Activated naive CD4-positive, alpha-beta T cell treated with Interleukin-2 at 50 U/mL for 16 hours (primary cell): ENCODE data around the gene FAM8A1.
"Not testable (repeated sequence)": the region's sequence is repeated elsewhere in the genome, so short reads cannot be mapped to it uniquely, and the experiment has no call there.

Experiments
- DNase-seq: peaks from one replicate; pipeline ENCODE4 v3.0.0-alpha.2; 2020

Gene FAM8A1

GRCh38 chr6:17599877-17600526, at the start of gene FAM8A1:
Gene FAM8A1, plus strand, starts transcription at chr6:17600302. Its CDS starts 108 bp downstream, at chr6:17600410.
- peak; percentile 95 for DNase-seq

GRCh38 chr6:17551383-17551958, 48.6 kb upstream of the FAM8A1 start:
- DNase-seq, result no peak

DNA sequence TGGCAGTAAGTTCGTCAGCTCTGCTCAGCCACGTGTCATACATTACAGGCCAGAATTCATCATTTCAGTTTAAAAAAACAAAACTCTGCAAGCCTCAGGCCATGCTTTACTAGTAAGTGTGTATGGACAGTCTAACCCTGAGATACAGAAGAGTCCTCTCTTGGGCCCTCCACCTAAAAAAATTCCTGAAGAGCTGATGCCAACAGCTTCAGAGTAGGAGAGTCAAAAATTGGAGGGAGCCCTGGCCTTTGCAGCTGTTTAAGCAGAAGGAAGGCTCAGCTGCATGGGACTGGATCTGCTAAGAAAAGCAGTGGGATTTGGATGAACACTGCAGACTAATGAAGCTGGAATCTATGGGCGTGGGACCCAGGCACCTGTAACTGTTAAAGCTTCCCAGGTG, 47.2 kb upstream of the FAM8A1 start:
- no peak for DNase-seq

DNA sequence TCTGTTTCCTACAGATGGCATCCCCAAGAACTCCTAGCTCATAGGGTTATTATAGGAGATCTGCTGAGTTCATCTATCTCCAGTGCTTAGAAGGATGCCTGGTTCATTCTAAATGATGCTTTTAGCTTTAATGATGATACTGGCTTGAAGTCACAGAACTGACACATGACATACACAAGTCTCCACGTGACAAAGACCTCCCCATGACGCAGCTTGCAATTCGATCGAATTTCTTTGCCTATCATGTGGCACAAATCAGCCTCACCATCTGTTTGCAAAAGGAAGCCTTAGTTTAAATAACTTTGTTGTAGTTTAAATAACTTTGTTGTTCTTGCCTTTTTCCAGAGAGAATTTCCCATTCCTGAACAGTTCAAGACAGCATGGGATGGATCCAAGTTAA, 44.1 kb upstream of the FAM8A1 start:
- DNase-seq, result no peak

- no peak for DNase-seq
Measured at GRCh38 chr6:17562636-17563035, 37.5 kb upstream of the FAM8A1 start.

DNA sequence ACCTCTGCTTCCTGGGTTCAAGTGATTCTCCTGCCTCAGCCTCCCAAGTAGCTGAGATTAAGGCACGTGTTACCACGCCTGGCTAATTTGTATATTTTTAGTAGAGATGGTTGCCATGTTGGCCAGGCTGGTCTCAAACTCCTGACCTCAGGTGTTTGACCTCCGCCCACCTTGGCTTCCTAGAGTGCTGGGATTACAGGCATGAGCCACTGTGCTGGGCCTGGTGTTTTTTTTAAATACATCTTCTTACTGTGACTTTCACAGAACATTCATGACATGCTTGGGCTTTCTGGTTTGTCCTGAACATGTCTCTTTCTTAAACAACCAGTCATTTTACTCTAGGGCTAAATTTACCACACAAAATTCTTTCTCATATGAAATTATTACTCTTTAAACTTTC, 34.7 kb upstream of the FAM8A1 start:
- DNase-seq, result no peak

DNA sequence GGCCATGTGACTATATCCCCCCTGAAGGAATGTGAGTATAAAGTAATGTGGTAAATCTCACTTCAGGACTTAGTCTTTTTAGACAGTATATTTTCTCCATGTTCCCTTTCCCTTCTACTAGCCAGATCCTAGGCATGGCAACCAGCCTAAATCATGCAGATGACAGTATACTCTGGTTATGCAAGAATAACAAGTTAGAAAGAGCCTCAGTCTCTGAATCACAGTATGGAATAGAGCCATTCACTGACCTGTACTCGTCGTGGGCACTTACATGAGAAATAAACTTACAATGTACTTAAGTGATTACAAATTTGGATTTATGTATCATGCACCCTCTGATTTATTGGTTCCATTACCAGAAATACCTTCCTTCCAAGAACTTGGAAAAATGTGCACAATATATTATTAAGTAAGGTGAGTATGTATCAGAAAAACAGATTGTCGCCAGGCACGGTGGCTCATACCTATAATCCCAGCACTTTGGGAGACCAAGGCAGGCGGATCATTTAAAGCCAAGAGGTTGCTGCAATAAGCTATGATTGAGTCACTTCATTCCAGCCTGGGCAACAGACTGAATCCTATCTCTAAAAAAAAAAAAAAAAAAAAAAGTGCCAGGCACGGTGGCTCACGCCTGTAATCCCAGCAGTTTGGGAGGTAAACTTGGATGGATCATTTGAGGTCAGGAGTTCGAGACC, 25.1 kb upstream of the FAM8A1 start:
- DNase-seq, result no peak

DNA sequence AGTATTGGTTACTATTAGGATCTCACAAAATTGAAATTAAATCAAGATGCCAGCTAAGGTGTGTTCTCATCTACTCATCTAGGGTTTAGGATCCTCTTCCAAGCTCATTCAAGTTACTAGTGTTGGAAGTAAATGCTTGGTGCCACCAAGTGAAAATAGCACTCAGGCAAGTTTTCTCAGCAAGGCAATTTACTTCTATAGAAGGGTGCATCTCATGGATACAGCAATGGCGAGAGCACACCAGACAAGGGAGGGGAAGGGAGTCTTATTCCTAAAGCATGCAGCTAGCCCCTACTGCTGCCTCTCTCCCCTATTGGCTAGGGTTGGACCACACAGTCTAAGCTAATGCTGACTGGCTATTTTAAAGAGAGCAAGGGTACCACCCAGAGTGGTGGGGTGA, 23.0 kb upstream of the FAM8A1 start:
- DNase-seq, result no peak

DNA sequence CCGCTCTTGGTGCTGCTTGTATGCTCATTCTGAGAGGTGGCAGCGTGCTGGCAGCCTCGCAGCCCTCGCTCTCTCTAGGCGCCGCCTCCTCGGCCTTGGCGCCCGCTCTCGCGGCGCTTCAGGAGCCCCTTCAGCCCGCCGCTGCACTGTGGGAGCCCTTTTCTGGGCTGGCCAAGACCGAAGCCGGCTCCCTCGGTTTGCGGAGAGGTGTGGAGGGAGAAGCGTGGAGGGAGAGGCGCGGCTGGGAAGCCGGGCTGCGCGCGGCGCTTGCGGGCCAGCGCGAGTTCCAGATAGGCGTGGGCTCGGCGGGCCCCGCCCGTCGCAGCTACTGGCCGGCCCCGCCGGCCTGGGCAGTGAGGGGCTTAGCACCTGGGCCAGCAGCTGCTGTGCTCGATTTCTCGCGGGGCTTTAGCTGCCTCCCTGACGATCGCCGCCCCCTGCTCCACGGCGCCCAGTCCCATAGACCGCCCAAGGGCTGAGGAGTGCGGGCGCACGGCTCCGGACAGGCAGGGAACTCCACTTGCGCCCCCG, 19.5 kb upstream of the FAM8A1 start:
- no peak for DNase-seq

- DNase-seq, result not testable (repeated sequence)
Measured at GRCh38 chr6:17581282-17581681, 18.8 kb upstream of the FAM8A1 start.

DNA sequence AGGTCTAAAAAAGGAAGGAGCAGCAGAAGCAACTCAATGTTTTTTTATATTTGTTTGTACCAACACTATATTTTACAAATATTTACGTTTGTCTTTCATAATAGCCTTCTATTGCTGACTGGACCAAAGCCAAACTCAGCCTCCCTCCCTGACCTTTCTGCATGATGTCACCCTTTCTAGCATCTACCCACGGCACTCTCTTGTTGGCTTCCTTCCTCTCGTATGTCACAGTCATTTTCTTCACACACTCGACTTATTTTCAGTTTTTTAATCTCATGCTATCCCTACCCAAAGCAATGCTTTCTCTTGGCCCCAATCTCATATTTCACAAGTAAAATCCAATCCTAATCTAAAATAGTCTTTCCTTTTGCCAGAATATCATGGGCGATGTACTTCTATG, 16.3 kb upstream of the FAM8A1 start:
- no peak for DNase-seq

GRCh38 chr6:17584241-17584803, 15.8 kb upstream of the FAM8A1 start:
- no peak for DNase-seq

DNA sequence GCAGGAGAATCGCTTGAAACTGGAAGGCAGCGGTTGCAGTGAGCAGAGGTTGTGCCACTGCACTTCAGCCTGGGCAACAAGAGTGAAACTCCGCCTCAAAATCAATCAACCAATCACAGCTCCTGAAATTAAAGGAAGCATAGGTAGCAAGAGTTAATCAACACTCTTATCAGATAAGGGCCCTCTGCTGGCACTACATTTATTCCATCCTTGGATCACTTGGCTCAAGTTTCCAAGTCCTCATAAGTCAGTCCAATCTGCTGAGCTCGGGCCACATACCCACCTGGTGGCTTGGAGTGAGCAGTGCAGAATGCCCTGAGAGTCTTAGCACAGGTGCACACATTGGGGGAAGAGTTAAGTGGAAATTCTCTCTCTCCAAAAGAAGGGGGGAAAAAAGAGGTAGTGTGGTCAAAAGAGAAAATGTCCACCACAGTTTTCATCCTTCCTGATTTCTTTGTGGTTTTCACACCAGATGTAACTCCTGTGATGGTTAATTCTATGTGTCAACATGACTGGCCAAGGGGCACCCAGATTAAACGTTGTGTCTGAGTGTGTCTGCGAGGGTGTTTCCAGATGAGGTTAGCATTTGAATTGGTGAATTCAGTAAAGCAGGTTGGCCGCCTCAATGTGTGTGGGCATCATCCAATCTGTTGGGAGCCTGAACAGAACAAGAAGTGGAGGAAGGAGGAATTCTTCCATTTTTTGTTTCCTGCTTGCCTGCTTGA, 14.2 kb upstream of the FAM8A1 start:
- no peak for DNase-seq

DNA sequence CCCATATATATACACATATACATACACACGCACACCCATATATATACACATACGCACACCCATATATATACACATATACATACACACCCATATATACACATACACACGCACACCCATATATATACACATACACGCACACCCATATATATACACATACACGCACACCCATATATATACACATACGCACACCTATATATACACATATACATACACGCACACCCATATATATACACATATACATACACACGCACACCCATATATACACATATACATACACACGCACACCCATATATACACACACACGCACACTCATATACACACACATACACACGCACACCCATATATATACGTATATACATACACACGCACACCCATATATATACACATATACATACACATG, 13.5 kb upstream of the FAM8A1 start:
- DNase-seq, result not testable (repeated sequence)

DNA sequence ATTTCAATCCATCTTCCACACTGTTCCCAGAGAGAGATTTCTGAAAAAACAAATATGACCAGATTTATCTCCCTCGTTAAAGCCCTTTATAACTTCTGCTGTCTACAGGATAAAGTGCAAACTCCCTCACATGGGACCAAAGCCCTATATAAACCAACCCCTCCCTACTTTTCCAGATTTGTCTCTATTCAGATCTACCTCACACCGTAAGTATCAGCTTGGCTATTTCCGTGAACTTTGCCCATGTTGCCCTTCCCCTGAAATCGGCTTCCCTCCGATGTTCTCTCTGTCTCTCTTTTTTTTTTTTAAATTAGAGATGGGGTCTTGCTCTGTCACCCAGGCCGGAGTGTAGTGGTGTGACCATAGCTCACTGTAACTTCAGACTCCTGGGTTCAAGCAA, 12.1 kb upstream of the FAM8A1 start:
- no peak for DNase-seq

DNA sequence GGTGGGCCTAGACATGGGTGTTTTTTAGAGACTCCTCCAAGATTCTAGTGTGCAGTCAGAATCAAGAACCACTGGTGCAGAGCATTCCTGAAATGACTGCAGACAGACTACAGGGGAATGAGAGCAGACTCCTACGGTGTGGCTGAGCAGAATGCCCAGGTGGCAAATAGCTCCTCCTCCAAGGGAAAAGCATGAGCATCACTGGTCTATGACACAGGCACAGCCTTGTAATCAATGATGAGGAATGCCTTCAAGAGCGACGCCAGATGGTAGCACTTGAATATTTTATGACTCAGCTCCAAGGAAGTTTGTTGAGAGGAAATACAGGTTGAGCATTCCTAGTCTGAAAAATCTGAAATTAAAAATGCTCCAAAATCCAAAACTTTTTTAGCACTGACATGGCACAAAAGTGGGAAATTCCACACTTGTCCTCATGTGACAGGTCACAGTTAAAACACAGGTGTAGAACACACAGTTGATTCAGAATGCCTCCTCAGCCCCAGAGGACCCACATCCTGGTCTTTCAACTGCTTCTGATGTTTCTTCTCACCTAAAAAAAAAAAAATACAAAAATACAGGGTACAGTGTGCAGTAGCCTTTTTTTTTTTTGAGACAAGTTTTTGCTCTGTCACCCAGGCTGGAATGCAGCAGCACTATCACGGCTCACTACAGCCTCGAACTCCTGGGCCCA, 10.6 kb upstream of the FAM8A1 start:
- DNase-seq, result no peak

DNA sequence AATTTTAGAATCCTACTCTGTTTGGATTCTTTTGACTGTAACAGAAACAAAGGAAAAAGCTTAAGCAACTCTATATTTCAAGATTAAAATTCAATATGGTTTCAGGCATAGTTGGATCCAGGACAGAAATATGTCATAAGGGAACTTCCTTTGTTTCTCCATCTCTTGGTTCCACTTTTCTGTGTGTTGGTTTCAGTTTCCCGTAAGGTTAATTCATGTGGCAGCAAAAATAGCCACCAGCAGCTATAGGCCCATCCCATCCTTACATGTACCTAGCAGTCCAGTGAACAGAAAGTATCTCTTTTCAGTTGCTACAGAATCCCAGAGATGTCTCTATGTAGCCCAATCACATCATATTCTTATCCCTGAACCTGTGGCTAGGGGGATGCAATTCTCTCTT, 8.8 kb upstream of the FAM8A1 start:
- no peak for DNase-seq

GRCh38 chr6:17593246-17593645, 6.9 kb upstream of the FAM8A1 start:
- DNase-seq, result no peak

GRCh38 chr6:17596085-17596484, 4.0 kb upstream of the FAM8A1 start:
- no peak for DNase-seq

DNA sequence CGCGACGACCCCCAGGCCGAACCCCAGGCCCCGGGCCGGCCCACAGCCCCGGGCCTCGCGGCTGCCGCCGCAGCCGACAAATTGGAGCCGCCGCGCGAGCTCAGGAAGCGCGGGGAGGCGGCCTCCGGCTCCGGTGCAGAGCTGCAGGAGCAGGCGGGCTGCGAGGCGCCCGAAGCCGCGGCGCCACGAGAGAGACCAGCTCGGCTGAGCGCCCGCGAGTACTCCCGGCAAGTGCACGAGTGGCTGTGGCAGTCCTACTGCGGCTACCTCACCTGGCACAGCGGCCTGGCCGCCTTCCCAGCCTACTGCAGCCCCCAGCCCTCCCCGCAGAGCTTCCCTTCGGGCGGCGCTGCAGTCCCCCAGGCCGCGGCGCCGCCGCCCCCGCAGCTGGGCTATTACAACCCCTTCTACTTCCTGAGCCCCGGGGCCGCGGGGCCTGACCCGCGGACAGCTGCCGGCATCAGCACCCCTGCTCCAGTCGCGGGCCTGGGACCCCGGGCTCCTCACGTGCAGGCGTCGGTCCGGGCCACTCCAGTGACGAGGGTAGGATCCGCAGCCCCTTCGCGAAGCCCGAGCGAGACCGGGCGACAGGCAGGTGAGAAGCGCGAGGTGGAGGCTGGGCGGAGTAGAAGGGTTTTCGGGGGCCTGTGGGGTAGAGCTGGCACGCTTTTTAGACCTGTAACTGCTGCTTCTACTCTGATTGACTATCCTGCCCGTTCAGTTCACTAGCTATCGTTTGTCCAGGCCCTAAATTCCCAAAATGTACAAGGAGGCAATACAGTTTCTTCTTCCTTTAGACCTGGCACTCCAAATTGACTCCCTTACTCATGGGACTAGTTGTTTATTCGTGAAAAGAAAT, 654 bp downstream of the FAM8A1 start:
- peak; percentile 42 for DNase-seq

DNA sequence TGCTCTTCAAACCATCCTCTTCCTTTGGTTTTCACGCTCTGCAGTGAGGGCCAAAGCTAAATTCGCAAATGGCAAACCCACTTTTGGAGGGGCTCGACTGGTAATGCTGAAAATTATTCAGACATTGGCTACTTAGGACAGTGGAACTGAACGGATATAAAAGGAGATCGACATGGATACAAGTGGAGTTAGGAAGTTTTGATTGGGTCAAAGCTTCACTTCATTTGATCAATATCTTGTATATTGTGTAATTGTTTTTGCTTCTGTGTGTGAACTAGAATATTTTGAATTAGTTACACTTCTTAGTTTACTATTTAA, 1.2 kb downstream of the FAM8A1 start:
- no peak for DNase-seq

- no peak for DNase-seq
Measured at GRCh38 chr6:17602888-17603287, 2.8 kb downstream of the FAM8A1 start.
